K562 (cell line): Measurements from ENCODE around the gene NEXN. TPM values are rescaled to one million over a fixed set of nuclear protein-coding genes. Genes with fewer than 3 reads are reported as not detected.

ENCODE experiments used
- CREB3 ChIP-seq: fragments of 450-650 bp; conservative IDR thresholded peaks from 2 replicates; pipeline ENCODE4 v1.6.1; 2016; ENCODE audit warnings: missing genetic modification characterization, low read depth, mild to moderate bottlenecking, missing compliant biosample characterization, moderate library complexity
- CREB5 ChIP-seq: fragments of 250-450 bp; sonication (Bioruptor Pico); IDR thresholded peaks from 2 replicates; pipeline ENCODE4 v1.5.0; 2020; ENCODE audit warnings: mild to moderate bottlenecking
- CREM ChIP-seq: IDR thresholded peaks from 2 replicates; pipeline ENCODE4 v1.6.1; 2014; ENCODE audit warnings: antibody characterized with exemption, low read depth
- CSDE1 ChIP-seq, 2 experiments: fragments of 450-650 bp; IDR thresholded peaks; 2 replicates each; pipeline ENCODE4 v1.6.1; 2016; ENCODE audit warnings: mild to moderate bottlenecking in 1 of 2
- EP300 ChIP-seq: IDR thresholded peaks from 2 replicates; pipeline ENCODE4 v1.6.1; 2012; ENCODE audit warnings: low read length, improper control_type of control experiment
- FOXA3 ChIP-seq, 2 experiments: fragments of 450-650 bp in 1 of 2; sonication (generic) in 1 of 2; formaldehyde crosslinking; IDR thresholded peaks in 1 of 2; conservative IDR thresholded peaks in 1 of 2; 2 replicates each; pipeline versions ENCODE4 v1.4.0 to v1.8.0; 2020 to 2022; ENCODE audit warnings: mild to moderate bottlenecking in 2 of 2, missing genetic modification reagents in 1 of 2
- HDGF ChIP-seq: fragments of 450-650 bp; IDR thresholded peaks from 2 replicates; pipeline ENCODE4 v1.6.1; 2016
- IRF2 ChIP-seq: sonication (generic); formaldehyde crosslinking; IDR thresholded peaks from 2 replicates; pipeline ENCODE4 v1.8.1; 2022; ENCODE audit warnings: mild to moderate bottlenecking, missing genetic modification reagents
- JUND ChIP-seq, 2 experiments: IDR thresholded peaks; 2 replicates in 1 of 2; 3 replicates in 1 of 2; pipeline ENCODE4 v1.6.1; 2011; ENCODE audit warnings: borderline replicate concordance in 2 of 2, low read depth in 2 of 2, low read length in 2 of 2, improper control_type of control experiment in 1 of 2, missing biosample characterization in 1 of 2, missing genetic modification characterization in 1 of 2, missing genetic modification reagents in 1 of 2
- MAX ChIP-seq: sonication (generic); formaldehyde crosslinking; IDR thresholded peaks from 2 replicates; pipeline ENCODE4 v1.9.0; 2022; ENCODE audit warnings: mild to moderate bottlenecking, missing genetic modification reagents
- MEF2D ChIP-seq: conservative IDR thresholded peaks from 2 replicates; pipeline ENCODE4 v1.6.1; 2016; ENCODE audit warnings: low read depth, missing genetic modification characterization, missing compliant biosample characterization
- NFRKB ChIP-seq: fragments of 450-650 bp; IDR thresholded peaks from 2 replicates; pipeline ENCODE4 v1.6.1; 2016; ENCODE audit warnings: low read depth
- PRDM10 ChIP-seq: fragments of 450-650 bp; IDR thresholded peaks from 2 replicates; pipeline ENCODE4 v1.6.1; 2018; ENCODE audit not compliant: partially characterized antibody
- RFX7 ChIP-seq: fragments of 250-450 bp; sonication (Bioruptor Pico); IDR thresholded peaks from 2 replicates; pipeline ENCODE4 v1.5.1; 2021; ENCODE audit warnings: mild to moderate bottlenecking
- SMAD4 ChIP-seq: fragments of 250-450 bp; sonication (Bioruptor Pico); conservative IDR thresholded peaks from 2 replicates; pipeline ENCODE4 v1.8.0; 2021; ENCODE audit warnings: inconsistent platforms, mild to moderate bottlenecking, moderate library complexity
- TAF1 ChIP-seq: IDR thresholded peaks from 2 replicates; pipeline ENCODE4 v1.6.1; 2011; ENCODE audit warnings: mild to moderate bottlenecking, low read length, moderate library complexity; ENCODE audit not compliant: insufficient read depth, control insufficient read depth, severe bottlenecking; ENCODE audit errors: extremely low read depth
- ZFX ChIP-seq: sonication (generic); formaldehyde crosslinking; IDR thresholded peaks from 2 replicates; pipeline ENCODE4 v1.8.0; 2022; ENCODE audit warnings: mild to moderate bottlenecking, missing genetic modification reagents, moderate library complexity
- ZNF174 ChIP-seq: fragments of 250-450 bp; sonication (Bioruptor Pico); IDR thresholded peaks from 2 replicates; pipeline ENCODE4 v1.4.0; 2020; ENCODE audit warnings: mild to moderate bottlenecking
- ZNF253 ChIP-seq: fragments of 250-450 bp; sonication (Bioruptor Pico); conservative IDR thresholded peaks from 2 replicates; pipeline ENCODE4 v1.6.1; 2021; ENCODE audit warnings: mild to moderate bottlenecking
- ZNF431 ChIP-seq: sonication (generic); formaldehyde crosslinking; IDR thresholded peaks from 2 replicates; pipeline ENCODE4 v1.8.0; 2022; ENCODE audit warnings: mild to moderate bottlenecking, missing genetic modification reagents
- ZSCAN32 ChIP-seq: fragments of 450-650 bp; formaldehyde crosslinking; IDR thresholded peaks from 2 replicates; pipeline ENCODE4 v1.4.0; 2020; ENCODE audit warnings: mild to moderate bottlenecking, moderate library complexity
- polyA plus RNA-seq, 8 experiments: library from polyadenylated mRNA; depleted of rRNA in 4 of 8; stranded (reverse) in 5 of 8; unstranded in 3 of 8; fragments of >200 nt; fragmentation: Nextera tagmentation in 2 of 8; fragmentation: Illumina TruSeq in 1 of 8; extraction: Ambion mirVana in 2 of 8; extraction: Trizol in 1 of 8; gene quantifications; 2 replicates each; pipeline versions ENCODE4 v1.2.1 to v1.2.3, GENCODE V29; 2011 to 2014; ENCODE audit warnings: inconsistent platforms in 1 of 8, missing spikeins in 1 of 8
- total RNA-seq, 7 experiments: library from RNA; depleted of rRNA in 6 of 7; stranded (reverse); fragments of >200 nt in 6 of 7; fragmentation: Illumina TruSeq in 2 of 7; extraction: Trizol in 2 of 7; gene quantifications; 2 replicates each; pipeline versions ENCODE4 v1.2.1 to v1.2.3, GENCODE V29; 2011 to 2021; ENCODE audit warnings: low replicate concordance in 1 of 7

Gene NEXN
- total and polyA plus RNA-seq, 9 of the 15 experiments (the other 6 are each of a cell fraction or from before 2014, with no cell fraction given) = 0.18 to 1.8 (median 0.76) TPM

GRCh38 chr1:77888081-77888780 is at the start of gene NEXN (continued):
- TF ChIP-seq JUND (IDR thresholded peaks at IDR 0.05; ENCODE audit: borderline replicate concordance, low read depth, low read length) (no peak), JUND (tag; IDR thresholded peaks at IDR 0.05; ENCODE audit: borderline replicate concordance, low read depth, low read length) (no peak), TAF1 (peak; percentile 7), MEF2D (tag) (0 out of 2 replicates have a peak, but pooled peaks have one; percentile 25), EP300 (no peak), ZFX (CRISPR knock-in tag) (peak; percentile 47; the same call in 1 of the 2 replicates), IRF2 (CRISPR knock-in tag) (no peak), ZSCAN32 (CRISPR knock-in tag) (no peak), RFX7 (no peak), CSDE1 (IDR thresholded peaks at IDR 0.05) (no peak), PRDM10 (peak; percentile 32), NFRKB (no peak), ZNF174 (CRISPR knock-in tag) (no peak), MAX (CRISPR knock-in tag) (peak; percentile 22; the same call in 1 of the 2 replicates), CREB5 (CRISPR knock-in tag) (no peak), HDGF (no peak), ZNF253 (CRISPR knock-in tag) (no peak), SMAD4 (CRISPR knock-in tag) (peak; percentile 38; the same call in 1 of the 2 replicates), CREB3 (no peak), ZNF431 (CRISPR knock-in tag) (no peak), FOXA3 (CRISPR knock-in tag; conservative IDR thresholded peaks at IDR 0.05 in 1 of 2, IDR thresholded peaks at IDR 0.05 in 1 of 2) (no peak), CREM (no peak)
